SW480 (cell line): Measurements from ENCODE around the gene LOXL3.

Experiments
- DNase-seq: peaks from one replicate; pipeline ENCODE4 v3.0.0-alpha.2; 2016; ENCODE audit warnings: low spot score

LOXL3 gene

DNA sequence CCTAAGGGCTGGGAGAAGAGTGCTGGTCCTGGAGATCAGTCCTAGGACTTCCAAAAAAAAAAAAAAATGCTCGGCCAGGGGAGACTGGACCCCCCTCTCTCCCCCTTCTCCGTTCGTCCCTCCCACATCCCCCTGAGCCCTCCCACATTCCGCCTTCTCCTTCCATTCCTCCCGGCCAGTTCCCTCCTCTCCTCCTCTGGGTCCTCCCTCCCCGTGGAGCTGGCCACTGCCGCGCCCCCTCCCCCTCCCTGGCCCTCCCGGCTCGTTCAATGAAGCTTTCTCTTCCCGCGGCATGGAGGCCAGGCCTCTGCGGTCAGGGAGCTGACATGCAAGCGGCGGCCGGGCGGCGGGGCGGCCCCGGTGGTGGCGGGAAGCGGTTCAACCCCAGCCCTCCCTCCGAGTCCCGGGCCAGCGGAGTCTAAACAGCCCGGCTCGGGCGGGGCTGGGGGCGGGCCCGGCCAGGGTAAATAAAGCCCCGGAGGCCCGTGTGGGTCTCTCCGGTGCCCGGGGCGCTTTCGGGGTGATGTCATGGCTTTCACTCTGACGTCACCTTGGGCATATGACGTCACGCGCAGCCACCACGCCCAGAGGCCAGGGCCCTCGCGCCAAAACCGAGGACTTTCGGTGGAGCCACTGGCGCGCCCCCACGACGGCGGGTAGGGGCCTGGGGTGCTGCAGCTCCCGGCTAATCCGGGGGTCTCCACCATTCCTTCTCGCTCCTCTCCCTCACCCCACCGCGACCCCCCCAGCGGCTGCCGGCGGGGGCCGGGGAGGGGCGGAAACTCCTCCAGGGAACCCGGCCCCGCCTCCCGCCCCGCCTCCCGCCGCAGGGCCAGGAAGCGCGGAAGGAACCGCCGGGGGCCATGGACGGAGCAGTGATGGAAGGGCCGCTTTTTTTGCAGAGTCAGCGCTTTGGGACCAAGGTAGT is at the start of gene LOXL3, which contains the start of gene DOK1:
LOXL3 (minus strand) TSS at position 51 of the 928 bp plus-strand sequence. CDS start 1,308 bp downstream, outside the sequence.
DOK1 (plus strand) TSS at position 829 of the 928 bp plus-strand sequence; CDS start at position 864, 35 bp downstream.
- DNase-seq, result peak; percentile 87

DNA sequence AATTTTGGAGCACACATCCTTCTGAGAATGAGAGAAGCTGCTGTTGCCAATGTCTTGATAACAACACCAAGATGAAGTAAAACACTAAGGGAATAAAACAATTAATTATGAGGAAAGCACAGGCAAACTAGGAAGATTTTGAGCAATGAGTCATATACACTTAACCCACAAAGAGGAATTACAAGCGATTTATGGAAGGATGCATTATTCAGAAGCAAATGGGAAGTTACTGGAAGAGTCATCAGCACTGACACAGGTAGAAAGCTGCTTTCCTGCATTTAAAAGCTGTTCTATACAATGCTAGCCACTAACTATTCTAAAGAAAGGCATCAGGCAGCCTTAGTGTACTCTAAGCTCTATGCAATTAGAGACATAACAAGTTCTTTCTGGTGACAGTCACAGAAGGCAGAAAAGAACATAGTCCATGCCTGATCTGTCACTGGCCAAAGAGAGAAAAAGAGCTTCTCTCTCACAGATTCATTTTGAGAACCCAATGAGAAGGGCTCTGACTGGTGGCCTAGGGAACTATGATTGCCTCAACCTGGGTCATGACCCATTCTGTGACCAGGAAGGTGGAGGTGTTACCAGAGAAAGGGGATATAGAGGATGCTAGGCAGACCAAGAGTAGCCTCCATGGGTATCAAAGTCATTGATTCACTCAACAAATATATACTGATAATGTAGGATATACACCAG is 49.0 kb upstream of the LOXL3 start:
- peak; percentile 59 for DNase-seq

GRCh38 chr2:74599676-74600075 is 45.9 kb upstream of the LOXL3 start:
- DNase-seq, result no peak

DNA sequence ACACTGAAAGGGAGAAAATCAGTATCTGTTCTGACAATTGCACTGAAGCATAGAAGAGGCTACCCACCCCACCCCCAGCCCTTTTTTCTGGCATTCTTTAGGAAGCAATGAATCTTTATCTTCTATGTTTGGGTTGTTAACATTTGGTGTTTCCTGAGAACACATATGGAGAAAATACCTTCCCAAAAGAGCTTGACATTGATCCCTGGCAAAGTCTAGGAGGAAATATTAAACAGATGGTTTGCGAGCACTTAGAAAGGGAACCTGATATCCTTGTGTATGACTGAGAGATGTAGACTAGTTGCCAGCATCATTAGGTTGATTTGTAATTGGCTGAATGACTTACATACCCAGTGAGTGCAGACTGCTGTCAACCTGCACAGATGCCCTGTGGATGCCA is 43.7 kb upstream of the LOXL3 start:
- DNase-seq, result no peak

- DNase-seq, result no peak
These were observed 42.8 kb upstream of the LOXL3 start for GRCh38 chr2:74596584-74596983.

DNA sequence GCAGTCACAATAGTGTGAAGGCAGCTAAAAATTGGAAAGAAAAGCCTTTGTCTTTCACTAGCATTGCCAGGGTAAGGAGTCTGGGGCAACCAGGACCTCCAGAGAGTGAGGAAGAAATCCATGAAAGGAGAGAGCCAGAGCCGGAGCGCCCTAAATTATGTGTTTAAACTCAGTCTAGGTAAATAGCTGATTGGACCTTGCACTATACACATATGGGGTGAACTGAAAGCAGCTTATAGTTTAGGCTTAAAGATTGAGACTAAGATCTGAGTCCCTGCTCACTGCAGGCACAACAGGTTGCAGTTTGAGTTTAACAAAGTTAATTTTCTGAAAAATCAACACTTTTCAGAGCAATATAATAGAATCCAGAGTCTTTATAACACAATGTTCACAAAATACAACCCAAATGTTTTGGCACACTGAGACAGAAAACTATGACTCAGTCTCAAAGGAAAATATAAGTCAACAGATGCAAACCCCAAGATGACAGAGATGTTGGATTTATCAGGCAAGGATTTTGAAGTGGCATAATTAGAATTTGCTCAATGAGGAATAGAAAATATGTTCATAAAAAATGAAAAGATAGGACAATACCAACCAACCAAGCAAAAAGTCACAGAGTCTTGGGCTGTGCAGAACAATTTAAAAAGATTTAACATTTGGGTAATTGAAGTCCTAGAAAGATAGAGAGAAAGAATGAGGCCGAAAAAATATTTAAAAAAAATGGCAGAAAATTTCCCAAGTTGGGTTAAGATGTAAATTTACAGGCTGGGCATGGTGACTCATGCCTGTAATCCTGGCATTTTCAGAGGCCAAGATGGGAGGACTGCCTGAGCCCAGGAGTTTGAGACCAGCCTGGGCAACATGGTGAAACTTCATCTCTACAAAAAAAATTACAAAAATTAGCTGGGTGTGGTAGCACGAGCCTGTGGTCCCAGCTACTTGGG is 40.4 kb upstream of the LOXL3 start:
- DNase-seq, result no peak

DNA sequence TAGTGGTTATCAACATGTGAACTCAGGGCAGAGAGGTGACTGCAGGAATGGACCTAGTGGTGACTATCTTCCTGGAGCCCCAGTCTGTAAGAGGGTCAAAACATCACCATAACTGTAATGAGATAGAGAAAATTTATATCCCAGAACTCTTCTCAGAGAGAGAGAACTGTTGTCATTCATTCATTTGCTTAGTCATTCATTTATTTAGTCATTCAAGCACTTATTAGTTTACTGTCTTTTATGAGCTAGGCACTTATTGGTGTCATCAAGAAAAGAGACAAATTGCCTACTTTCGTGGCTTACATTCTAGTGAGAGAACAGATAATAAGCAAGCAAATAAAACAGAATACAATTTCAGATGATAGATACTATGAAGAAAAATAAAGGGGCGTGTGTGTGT is 34.9 kb upstream of the LOXL3 start:
- DNase-seq, result no peak

DNA sequence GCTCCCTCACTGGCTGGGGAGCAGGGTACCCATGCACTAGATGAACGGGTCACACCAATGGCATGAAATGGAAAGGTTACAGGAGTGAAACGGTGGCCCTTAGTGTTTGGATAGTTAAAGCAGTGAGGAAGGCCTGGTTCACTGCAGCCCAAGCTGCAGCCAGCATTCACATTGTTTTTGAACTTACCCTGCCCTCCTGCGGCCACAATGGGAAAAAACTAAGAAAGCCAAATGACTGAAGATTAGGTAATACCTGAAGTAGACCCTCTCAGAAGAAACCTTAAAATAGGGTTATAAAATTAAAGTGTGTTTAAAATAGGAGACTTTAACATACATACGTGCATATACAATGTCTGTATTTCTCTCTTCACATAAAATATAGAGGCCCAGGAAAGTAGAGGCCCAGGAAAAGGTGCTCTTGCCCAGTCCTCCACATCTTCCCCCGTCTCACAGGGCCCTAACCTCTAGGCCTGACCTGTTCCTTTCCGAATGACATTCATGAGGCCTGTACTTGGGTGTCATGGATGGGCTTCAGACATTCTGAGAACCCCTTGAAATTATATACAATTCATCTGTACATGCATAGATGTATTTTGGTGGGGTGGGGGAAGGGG is 34.0 kb upstream of the LOXL3 start:
- DNase-seq, result peak; percentile 83

DNA sequence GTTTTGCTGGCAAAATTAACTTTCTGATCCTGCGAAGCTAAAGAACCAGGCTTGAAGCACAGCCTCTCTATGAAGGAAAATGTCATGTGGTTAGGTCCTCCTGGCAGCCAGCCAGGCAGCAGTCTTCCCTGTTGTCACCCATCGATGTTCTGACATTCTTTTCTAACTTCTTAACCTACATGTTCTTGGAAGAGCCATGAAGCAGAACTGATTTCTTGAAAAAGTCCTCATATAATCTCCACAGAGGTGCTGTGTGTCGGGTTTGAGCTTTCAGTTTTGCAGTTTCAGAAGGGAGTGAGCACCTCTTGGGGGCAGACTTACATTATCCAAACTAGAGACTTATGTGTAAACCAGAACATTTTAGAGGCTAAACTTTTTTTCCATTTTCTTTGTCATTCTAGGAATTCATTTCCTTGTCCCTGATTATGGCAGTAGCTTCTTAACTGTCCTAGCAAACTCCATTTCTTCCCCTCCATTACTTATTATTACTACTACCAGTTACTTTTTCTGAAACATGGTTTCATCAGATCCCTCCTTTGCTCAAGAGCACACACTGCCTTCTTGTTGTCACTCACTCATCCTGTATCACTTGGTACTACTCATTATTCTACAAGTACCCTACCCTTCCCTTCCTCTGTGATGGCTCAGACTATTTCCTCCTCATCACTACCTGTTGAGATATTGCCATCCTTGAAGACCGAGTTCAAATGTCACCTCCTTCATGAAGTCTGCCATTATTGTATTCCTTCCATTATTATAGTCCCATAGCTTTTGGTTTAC is 31.9 kb upstream of the LOXL3 start:
- no peak for DNase-seq

DNA sequence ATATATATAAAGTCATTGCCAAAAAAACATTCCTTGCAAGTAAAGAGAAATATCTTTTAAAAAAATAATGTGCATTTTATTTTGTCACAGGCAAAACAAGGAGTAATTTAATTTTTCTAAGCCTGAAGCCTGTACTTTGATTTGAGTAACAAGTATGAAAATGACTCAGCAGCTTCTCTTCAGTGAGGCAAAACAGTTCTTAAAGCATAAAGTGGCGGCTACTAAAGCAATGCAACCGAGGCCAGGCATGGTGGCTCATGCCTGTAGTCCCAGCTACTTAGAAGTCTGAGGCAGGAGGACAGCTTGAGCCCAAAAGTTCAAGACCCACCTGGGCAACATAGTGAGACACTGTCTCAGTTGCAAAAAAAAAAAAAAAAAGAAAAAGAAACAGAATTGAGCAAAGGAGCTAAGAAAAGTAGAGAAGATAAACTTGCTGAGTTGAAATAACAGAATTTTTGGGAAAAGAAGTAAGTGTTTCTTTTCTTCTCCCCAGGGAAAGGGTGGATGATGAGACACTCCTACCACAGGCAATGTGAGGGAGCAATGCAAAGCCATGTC is 30.4 kb upstream of the LOXL3 start:
- DNase-seq, result no peak

DNA sequence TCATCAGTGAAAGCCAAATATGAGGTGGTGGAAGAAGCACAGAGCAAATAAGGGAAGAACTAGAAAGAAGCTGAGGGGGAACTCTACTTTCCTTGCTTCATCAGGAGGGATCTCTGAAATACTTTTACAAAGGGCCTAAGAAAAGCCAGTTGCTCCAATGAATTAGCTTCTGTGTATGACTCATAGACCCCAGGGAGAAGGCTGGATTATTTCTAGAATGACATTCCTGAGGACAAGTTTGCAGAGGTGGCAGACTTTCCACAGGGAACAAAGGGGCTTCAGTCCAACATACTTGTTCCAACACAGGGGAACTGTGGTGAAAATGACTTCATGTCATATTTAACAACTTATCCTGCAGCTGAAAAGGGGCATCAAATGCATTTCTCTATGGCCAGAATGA is 29.8 kb upstream of the LOXL3 start:
- peak; percentile 84 for DNase-seq

GRCh38 chr2:74582184-74582583 is 28.4 kb upstream of the LOXL3 start:
- no peak for DNase-seq

- no peak for DNase-seq
These were observed 27.7 kb upstream of the LOXL3 start for GRCh38 chr2:74581463-74581862.

DNA sequence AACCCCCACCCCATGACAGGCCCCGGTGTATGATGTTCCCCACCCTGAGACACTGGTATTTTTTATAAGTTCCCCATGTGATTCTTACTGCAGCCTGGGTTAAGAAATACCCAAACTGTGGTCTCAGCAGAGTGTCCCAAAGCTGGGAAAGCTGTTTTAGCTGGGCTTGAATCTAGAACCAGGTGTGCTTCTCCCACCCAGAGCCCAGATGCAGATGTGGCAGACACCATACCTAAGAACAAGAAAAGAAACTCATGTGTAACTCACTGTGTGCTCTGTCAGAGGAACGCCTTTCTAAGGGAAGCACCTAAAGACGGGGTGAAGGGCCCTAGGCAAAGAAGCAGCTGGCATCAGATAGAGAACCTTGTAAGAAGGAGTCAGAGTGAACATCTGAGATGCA is 24.7 kb upstream of the LOXL3 start:
- no peak for DNase-seq

- DNase-seq, result no peak
These were observed 23.7 kb upstream of the LOXL3 start for GRCh38 chr2:74577448-74577847.

- DNase-seq, result no peak
These were observed 23.1 kb upstream of the LOXL3 start for GRCh38 chr2:74576863-74577229.

DNA sequence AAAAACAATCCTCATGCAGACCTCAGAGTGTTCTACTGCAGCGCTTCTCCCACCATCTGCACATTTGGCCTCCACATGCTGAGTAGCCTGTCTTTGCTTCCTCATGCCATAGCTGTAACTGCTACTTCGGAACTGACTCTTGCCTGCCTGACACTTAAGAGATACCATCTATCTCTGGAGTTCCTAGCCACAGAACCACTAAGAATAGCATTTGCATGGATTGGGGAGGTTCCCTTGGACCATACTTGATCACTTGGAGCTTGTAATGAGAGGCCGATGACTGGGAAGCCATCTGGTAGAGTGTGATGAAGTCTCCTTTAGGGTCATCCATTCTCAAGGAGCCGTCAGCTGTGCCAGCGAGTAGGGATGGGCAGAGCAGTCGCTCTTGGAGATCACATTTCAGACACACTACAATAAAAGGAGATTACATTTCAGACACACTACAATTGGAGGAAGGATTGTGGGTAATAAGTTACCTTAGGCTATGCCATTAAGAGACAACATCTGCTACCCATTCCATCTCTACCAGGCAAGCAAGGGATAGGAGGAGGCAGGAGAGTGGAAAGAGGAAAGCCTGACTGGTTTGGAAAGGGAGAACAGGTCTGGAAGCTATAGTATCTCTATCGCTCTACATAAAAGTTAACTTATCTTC is 22.6 kb upstream of the LOXL3 start:
- no peak for DNase-seq

- no peak for DNase-seq
These were observed 21.6 kb upstream of the LOXL3 start for GRCh38 chr2:74575320-74575719.

DNA sequence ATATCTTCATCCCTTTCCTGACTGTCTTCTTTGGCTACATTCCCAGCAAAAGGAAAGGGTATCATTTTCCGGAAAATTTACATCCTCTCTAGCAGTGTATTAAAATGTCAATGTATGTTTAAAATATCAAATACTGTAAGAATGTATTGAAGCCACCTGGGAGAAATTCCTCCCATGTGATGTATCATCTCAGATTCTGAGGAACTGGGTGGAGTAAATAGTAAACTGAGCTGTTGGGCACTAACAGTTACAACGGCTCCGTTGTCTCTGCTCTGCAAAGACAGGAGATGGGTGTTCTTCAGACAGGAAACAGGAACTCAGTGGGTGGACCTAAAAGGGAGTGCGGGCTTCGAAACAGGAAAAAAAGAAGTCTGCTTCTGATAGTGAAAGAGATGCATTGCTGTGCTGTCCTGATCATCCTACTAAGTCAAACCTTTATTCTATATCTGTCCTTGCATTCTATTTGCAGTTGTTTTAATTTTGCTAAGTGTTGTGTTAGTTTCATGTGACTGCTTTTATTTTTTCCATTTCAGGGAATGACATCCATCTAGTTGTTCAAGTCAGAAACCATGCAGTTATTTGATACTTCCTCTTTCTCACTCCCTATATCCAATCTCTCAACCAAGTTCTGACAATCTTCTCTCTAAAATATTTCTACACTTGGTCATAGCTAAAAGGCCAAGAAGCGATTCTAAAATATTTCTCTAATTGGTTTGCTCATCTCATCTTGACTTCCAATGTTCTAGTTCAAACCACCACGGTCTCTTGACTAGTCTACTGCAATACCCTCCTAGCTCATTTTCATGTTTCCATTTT is 20.2 kb upstream of the LOXL3 start:
- peak; percentile 55 for DNase-seq
